Glutamatergic neuron (in vitro differentiated cells): ENCODE measurements around the gene SRXN1. TPM values are rescaled to one million over a fixed set of nuclear protein-coding genes. Genes with fewer than 3 reads are reported as not detected.

ENCODE experiments used
- DNase-seq: peaks from one replicate; pipeline ENCODE4 v3.0.0; 2022
- H3K27ac Mint-ChIP-seq: one replicate; pipeline ENCODE4 v1.8.0; 2020; ENCODE audit warnings: mild to moderate bottlenecking, mixed read lengths, inconsistent platforms; ENCODE audit not compliant: unreplicated experiment
- H3K27me3 Mint-ChIP-seq: one replicate; pipeline ENCODE4 v1.8.0; 2020; ENCODE audit warnings: mild to moderate bottlenecking, moderate library complexity, mixed read lengths, inconsistent platforms; ENCODE audit not compliant: unreplicated experiment
- H3K36me3 Mint-ChIP-seq: one replicate; pipeline ENCODE4 v1.8.0; 2020; ENCODE audit warnings: mild to moderate bottlenecking, mixed read lengths, inconsistent platforms; ENCODE audit not compliant: unreplicated experiment
- H3K4me1 Mint-ChIP-seq: one replicate; pipeline ENCODE4 v1.8.0; 2020; ENCODE audit warnings: mild to moderate bottlenecking, low read depth, mixed read lengths, inconsistent platforms; ENCODE audit not compliant: unreplicated experiment
- H3K4me3 Mint-ChIP-seq: one replicate; pipeline ENCODE4 v1.8.0; 2020; ENCODE audit warnings: mild to moderate bottlenecking, mixed read lengths, inconsistent platforms; ENCODE audit not compliant: unreplicated experiment
- H3K9me3 Mint-ChIP-seq: one replicate; pipeline ENCODE4 v1.8.0; 2020; ENCODE audit warnings: mild to moderate bottlenecking, moderate library complexity, mixed read lengths, inconsistent platforms; ENCODE audit not compliant: unreplicated experiment
- total RNA-seq: library from RNA; stranded (reverse); fragmentation: NEBNext Ultra II Directional; extraction: Animal tissue kit (Norgen Biotek cat#: 25700); gene quantifications from one replicate; pipeline ENCODE4 v1.2.1, GENCODE V29; 2021; ENCODE audit not compliant: unreplicated experiment
- TF ChIP-seq, protein P1 (sequence below): fragments of 200-600 bp; sonication (generic); IDR thresholded peaks from one replicate; pipeline ENCODE4 v1.5.0; 2021; ENCODE audit not compliant: partially characterized antibody, unreplicated experiment

Gene SRXN1
- total RNA-seq, 1 donor from 2014 or later: 6.3 TPM

DNA sequence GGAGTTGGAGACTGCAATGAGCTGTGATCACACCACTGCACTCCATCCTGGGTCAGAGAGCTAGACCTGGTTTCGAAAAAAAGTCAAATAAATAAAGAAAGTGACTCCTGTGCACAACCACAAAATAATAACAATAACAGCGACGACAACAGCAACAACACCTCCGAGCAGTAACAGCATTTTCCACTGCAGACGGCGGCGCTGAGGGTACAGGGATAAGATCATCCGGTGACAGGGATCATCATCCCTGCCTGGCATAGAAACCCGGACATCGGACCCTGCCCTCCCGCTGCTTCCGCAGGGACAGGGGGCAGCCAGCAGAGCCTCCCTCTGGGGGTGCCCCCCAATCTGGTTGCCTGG, 11.5 kb downstream of the SRXN1 start:
- H3K4me1 Mint-ChIP-seq: peaks cover 10% of the 10 kb centered on the region
- peaks cover 11% of the 10 kb centered on the region for H3K9me3 Mint-ChIP-seq
- peaks cover 7% of the 10 kb centered on the region for H3K27me3 Mint-ChIP-seq
- peak; percentile 73 for DNase-seq
- peak overlapping the region; percentile 68 for H3K4me3 Mint-ChIP-seq
- H3K27ac Mint-ChIP-seq: peak overlapping the region; percentile 77
- TF ChIP-seq, protein P1, sequence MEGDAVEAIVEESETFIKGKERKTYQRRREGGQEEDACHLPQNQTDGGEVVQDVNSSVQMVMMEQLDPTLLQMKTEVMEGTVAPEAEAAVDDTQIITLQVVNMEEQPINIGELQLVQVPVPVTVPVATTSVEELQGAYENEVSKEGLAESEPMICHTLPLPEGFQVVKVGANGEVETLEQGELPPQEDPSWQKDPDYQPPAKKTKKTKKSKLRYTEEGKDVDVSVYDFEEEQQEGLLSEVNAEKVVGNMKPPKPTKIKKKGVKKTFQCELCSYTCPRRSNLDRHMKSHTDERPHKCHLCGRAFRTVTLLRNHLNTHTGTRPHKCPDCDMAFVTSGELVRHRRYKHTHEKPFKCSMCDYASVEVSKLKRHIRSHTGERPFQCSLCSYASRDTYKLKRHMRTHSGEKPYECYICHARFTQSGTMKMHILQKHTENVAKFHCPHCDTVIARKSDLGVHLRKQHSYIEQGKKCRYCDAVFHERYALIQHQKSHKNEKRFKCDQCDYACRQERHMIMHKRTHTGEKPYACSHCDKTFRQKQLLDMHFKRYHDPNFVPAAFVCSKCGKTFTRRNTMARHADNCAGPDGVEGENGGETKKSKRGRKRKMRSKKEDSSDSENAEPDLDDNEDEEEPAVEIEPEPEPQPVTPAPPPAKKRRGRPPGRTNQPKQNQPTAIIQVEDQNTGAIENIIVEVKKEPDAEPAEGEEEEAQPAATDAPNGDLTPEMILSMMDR: no peak
- no peaks in the 10 kb centered on the region for H3K36me3 Mint-ChIP-seq

DNA sequence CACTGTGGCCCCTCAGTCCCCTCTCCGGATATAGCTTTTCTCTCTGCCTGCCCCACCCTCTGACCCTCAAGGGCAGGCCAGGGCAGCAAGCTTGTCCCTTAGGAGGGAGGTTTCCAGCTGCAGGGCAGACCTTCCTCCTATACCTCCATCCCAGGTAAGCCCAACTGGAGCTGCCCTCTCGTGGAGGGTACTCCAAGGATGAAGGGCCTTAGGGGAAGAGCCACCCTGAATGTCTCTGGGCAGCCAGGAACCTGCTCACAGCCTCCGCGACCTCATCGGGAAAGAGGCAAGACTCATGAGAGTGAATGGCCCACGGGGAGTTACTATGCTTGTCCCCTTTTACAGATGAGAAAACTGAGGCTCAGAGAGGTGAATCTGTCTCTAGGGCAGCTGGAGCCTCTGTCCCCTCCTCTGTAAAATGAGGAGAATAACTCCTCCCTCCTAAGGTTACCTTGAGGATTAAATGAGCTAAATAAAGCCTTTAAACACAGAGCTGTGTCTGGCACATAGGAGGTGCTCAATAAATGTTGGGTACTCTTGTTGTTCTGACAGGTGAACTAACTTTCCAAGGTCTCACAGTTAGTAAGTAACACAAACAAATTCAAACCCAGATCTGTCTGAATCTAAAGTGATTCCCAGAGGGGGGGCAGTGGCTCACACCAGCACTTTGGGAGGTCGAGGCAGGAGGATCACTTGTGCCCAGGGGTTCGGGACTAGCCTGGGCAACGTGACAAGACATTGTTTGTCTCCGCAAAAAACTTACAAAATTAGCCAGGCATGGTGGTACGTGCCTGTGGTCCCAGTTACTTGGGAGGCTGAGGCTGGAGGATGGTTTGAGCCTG, 12.1 kb downstream of the SRXN1 start:
- H3K27ac Mint-ChIP-seq: peak overlapping the region; percentile 77
- TF ChIP-seq, protein P1: no peak
- no peak overlapping the region for H3K4me3 Mint-ChIP-seq
- no peak for DNase-seq
- H3K36me3 Mint-ChIP-seq: no peaks in the 10 kb centered on the region
- peaks cover 11% of the 10 kb centered on the region for H3K9me3 Mint-ChIP-seq
- H3K4me1 Mint-ChIP-seq: peaks cover 13% of the 10 kb centered on the region
- peaks cover 7% of the 10 kb centered on the region for H3K27me3 Mint-ChIP-seq

DNA sequence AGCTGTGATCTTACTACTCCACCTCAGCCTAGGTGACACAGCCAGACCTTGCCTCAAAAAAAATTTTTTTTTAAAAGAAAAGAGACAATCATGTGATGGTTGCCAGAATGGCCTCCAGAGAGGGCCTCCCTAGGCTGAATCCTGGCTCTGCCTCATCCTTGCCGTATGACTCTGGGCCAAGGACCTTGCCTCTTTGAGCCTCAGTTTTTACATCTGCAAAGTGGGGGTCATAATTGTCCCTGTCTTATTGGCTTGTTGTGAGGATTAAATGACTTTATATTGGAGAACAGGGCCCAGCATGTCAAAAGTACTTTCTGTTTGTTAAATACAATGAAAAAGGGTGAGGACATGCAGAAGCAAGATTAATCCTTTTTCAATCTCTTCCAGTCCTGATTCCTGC, 14.4 kb downstream of the SRXN1 start:
- H3K27ac Mint-ChIP-seq: no peak overlapping the region
- DNase-seq: no peak
- H3K27me3 Mint-ChIP-seq: peaks cover 8% of the 10 kb centered on the region
- no peak overlapping the region for H3K4me3 Mint-ChIP-seq
- H3K4me1 Mint-ChIP-seq: peaks cover 28% of the 10 kb centered on the region
- TF ChIP-seq, protein P1: no peak
- H3K36me3 Mint-ChIP-seq: no peaks in the 10 kb centered on the region
- H3K9me3 Mint-ChIP-seq: peaks cover 17% of the 10 kb centered on the region

DNA sequence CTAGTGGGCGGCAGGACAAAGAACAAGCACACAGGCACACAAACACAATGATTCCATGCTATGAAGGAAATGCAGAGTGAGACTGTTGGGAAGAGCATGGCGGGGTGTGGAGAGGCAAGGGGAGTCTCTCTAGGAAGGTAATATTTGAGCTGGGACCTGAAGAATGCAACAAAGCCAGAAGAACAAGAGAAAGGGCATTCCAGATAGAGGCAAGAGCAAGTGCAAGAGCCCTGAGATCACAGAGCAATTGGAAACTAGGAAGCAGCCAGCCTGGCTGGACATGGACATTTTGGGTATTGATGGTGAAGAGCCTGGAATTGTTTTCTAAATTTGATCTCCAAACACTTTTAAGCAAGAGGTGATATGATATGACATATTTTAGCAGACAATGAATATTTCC, 15.4 kb downstream of the SRXN1 start:
- Mint-ChIP-seq H3K4me1 (peaks cover 31% of the 10 kb centered on the region), H3K27me3 (peaks cover 7% of the 10 kb centered on the region), H3K36me3 (no peaks in the 10 kb centered on the region), H3K27ac (no peak overlapping the region), H3K4me3 (no peak overlapping the region), H3K9me3 (peaks cover 11% of the 10 kb centered on the region)
- no peak for DNase-seq
- TF ChIP-seq, protein P1: no peak

DNA sequence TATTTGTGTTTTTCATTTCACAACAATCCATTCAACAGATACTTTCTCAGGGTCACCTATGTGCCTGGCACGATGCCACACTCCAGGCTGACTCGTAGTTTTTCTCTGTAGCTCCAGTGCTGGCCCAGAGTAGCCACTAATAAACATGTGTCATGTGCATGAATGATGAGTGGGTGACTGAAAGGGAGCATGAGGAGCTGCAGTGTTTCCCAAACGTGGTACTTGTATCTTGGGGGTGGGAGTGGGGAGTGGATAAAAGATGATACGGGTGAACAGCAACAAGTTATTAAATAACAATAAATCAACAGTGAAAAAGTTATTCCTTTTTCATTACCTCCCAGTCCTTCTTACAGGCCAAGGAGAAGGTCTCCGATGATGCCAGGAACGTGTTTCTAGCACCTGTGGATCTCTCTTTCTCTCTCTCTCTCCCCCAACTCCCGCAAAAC, 17.1 kb downstream of the SRXN1 start:
- peaks cover 6% of the 10 kb centered on the region for H3K9me3 Mint-ChIP-seq

More for the DNA sequence above, 17.1 kb downstream of the SRXN1 start:
- DNase-seq: no peak
- TF ChIP-seq, protein P1: no peak
- no peak overlapping the region for H3K27ac Mint-ChIP-seq
- H3K27me3 Mint-ChIP-seq: peaks cover 2% of the 10 kb centered on the region
- no peaks in the 10 kb centered on the region for H3K36me3 Mint-ChIP-seq
- no peak overlapping the region for H3K4me3 Mint-ChIP-seq
- H3K4me1 Mint-ChIP-seq: peaks cover 29% of the 10 kb centered on the region
